Measurements from ENCODE around the gene MUC4. TPM values are rescaled to one million over a fixed set of nuclear protein-coding genes. Genes with fewer than 3 reads are reported as not detected.

The MUC4 gene
- polyA plus RNA-seq, 1 donor from 2014 or later = not detected

DNA sequence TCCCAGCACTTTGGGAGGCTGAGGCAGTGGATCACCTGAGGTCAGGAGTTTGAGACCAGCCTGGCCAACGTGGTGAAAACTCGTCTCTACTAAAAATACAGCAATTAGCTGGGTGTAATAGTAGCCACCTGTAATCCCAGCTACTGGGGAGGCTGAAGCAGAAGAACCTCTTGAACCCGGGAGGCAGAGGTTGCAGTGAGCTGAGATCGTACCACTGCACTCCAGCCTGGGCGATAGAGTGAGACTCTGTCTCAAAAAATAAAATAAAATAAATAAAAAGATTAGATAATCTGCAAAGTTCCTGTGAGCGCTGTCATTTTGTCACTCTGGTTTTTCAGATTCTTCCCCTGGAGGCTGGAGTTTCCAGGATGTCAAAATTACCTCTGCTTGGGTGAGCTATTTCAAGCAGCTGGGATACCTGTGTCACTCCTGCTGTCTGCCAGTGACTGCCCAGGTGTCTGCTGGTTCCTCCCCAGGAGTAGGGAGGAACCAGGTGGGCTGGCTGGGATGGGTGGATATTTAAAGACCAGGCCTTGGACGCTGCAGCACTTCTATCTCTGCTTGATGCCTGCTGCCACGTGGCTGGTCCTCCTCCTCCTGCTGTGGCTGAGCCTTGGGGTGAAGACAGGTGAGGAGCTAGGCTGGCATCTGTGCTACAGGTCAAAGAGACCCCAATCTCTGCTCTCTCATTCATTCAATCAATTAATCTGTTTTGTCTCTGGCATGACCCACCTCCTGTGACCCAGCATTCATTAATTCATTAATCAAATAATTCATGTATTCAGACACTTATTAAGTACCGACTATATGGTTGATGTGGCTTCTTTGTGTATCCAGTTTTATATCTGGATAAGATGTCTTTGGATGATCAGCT is 110.5 kb downstream of the MUC4 start:
- no peak overlapping the region for H3K9ac ChIP-seq (ENCODE audit: low read length)

DNA sequence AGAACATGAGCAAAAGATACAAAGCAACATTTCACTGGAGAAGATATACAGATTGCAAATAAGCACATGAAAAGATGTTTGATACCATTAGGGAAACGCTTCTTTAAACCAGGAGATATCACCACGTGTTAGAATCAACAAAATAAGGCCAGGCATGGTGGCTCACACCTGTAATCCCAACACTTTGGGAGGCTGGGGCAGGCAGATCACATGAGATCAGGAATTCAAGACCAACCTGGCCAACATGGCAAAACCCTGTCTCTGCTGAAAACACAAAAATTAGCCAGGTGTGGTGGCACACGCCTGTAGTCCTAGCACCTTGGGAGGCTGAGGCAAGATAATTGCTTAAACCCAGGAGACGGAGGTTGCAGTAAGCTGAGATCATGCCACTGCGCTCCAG is 111.4 kb downstream of the MUC4 start:
- Histone ChIP-seq H3K27ac (ENCODE audit: low read length) (no peak overlapping the region), H2AFZ (ENCODE audit: low read depth, low read length) (no peak overlapping the region), H3K9me3 (ENCODE audit: low read length) (no peaks in the 10 kb centered on the region), H3K27me3 (ENCODE audit: insufficient read depth, low read depth, low read length) (no peaks in the 10 kb centered on the region), H3F3A (ENCODE audit: insufficient read depth, low read length, poor library complexity, severe bottlenecking) (no peaks in the 10 kb centered on the region), H3K4me2 (ENCODE audit: low read length) (no peak overlapping the region), H3K9ac (ENCODE audit: low read length) (no peak overlapping the region), H4K20me1 (ENCODE audit: insufficient read depth) (no peaks in the 10 kb centered on the region), H3K79me2 (replicated peaks; ENCODE audit: insufficient read depth, low read length) (no peaks in the 10 kb centered on the region), H3K4me3 (ENCODE audit: low read length) (no peak overlapping the region), H3K36me3 (ENCODE audit: insufficient read depth, low read length) (no peaks in the 10 kb centered on the region), H3K9me2 (ENCODE audit: insufficient read depth, low read length) (no peaks in the 10 kb centered on the region)
- TF ChIP-seq EZH2 (IDR thresholded peaks at IDR 0.05; ENCODE audit: borderline replicate concordance, insufficient read depth, low read length, poor library complexity, severe bottlenecking) (no peak), RAD21 (conservative IDR thresholded peaks at IDR 0.05) (no peak), SMC3 (conservative IDR thresholded peaks at IDR 0.05; ENCODE audit: poor library complexity) (no peak), REST (IDR thresholded peaks at IDR 0.05; ENCODE audit: borderline replicate concordance) (no peak), TAF1 (IDR thresholded peaks at IDR 0.05; ENCODE audit: low read depth) (no peak)
- TF ChIP-seq, protein P1, sequence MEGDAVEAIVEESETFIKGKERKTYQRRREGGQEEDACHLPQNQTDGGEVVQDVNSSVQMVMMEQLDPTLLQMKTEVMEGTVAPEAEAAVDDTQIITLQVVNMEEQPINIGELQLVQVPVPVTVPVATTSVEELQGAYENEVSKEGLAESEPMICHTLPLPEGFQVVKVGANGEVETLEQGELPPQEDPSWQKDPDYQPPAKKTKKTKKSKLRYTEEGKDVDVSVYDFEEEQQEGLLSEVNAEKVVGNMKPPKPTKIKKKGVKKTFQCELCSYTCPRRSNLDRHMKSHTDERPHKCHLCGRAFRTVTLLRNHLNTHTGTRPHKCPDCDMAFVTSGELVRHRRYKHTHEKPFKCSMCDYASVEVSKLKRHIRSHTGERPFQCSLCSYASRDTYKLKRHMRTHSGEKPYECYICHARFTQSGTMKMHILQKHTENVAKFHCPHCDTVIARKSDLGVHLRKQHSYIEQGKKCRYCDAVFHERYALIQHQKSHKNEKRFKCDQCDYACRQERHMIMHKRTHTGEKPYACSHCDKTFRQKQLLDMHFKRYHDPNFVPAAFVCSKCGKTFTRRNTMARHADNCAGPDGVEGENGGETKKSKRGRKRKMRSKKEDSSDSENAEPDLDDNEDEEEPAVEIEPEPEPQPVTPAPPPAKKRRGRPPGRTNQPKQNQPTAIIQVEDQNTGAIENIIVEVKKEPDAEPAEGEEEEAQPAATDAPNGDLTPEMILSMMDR (IDR thresholded peaks at IDR 0.05; ENCODE audit: poor library complexity, severe bottlenecking) = no peak

More for the DNA sequence above, 110.5 kb downstream of the MUC4 start:
- Histone ChIP-seq H3K9me3 (ENCODE audit: low read length) (no peaks in the 10 kb centered on the region), H3K79me2 (replicated peaks; ENCODE audit: insufficient read depth, low read length) (no peaks in the 10 kb centered on the region), H3K36me3 (ENCODE audit: insufficient read depth, low read length) (no peaks in the 10 kb centered on the region), H4K20me1 (ENCODE audit: insufficient read depth) (no peaks in the 10 kb centered on the region), H3K27me3 (ENCODE audit: insufficient read depth, low read depth, low read length) (no peaks in the 10 kb centered on the region), H3K4me3 (ENCODE audit: low read length) (no peak overlapping the region), H3K9me2 (ENCODE audit: insufficient read depth, low read length) (no peaks in the 10 kb centered on the region), H2AFZ (ENCODE audit: low read depth, low read length) (no peak overlapping the region), H3K4me2 (ENCODE audit: low read length) (no peak overlapping the region), H3K27ac (ENCODE audit: low read length) (no peak overlapping the region), H3F3A (ENCODE audit: insufficient read depth, low read length, poor library complexity, severe bottlenecking) (no peaks in the 10 kb centered on the region)
- no peak for TF ChIP-seq EP300 (conservative IDR thresholded peaks at IDR 0.05; ENCODE audit: poor library complexity, severe bottlenecking)
- TF ChIP-seq, protein P1 (IDR thresholded peaks at IDR 0.05; ENCODE audit: poor library complexity, severe bottlenecking) = no peak
- TF ChIP-seq MXI1 (conservative IDR thresholded peaks at IDR 0.05; ENCODE audit: poor library complexity, severe bottlenecking) = no peak
- no peak for TF ChIP-seq TAF1 (IDR thresholded peaks at IDR 0.05; ENCODE audit: low read depth)
- TF ChIP-seq EZH2 (IDR thresholded peaks at IDR 0.05; ENCODE audit: borderline replicate concordance, insufficient read depth, low read length, poor library complexity, severe bottlenecking) = no peak
- TF ChIP-seq SMC3 (conservative IDR thresholded peaks at IDR 0.05; ENCODE audit: poor library complexity) = no peak
- no peak for TF ChIP-seq REST (IDR thresholded peaks at IDR 0.05; ENCODE audit: borderline replicate concordance)
- no peak for TF ChIP-seq RAD21 (conservative IDR thresholded peaks at IDR 0.05)
- no peak for TF ChIP-seq POLR2AphosphoS5 (IDR thresholded peaks at IDR 0.05)
